Superior temporal gyrus (tissue), 1 donor: ENCODE results near the gene PDE2A.

Experiments
- DNase-seq: peaks from one replicate; pipeline ENCODE4 v3.0.0-alpha.2; 2016; ENCODE audit errors: extremely low spot score

PDE2A gene

GRCh38 chr11:72684236-72684912 lies 10.2 kb upstream of the PDE2A start:
- DNase-seq: peak; percentile 9

- DNase-seq: peak; percentile 81
Observed at GRCh38 chr11:72683782-72684200, 9.6 kb upstream of the PDE2A start.

- DNase-seq: no peak
Observed at GRCh38 chr11:72682858-72683243, 8.6 kb upstream of the PDE2A start.

DNA sequence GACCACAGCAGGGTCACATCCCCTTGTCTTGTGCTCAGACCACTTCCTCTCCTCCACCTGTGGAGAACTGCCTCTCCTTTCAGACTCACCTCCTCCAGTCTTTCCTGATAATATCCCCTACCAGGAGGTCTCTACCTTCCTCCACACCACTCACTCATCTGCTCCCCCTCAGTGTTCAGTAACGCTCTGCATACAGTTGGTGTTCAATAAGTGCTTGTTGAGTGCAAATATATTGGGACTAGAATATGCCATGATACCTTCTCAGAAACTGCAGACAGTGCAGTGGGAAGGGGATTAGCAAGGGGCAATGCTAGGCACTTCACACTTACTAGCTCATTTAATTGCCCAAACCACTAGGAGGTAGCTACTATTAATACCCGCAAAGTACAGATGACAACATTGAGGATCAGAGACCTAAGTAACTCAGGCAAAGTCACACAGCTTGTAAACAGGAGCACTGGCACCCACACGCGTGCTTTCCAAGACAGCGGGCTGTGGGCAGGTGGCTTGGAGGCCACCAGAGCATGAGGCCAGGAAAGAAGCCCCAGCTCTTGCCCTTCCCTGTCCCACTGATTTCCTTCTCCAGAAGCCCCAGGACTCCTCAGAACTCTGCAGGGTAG lies 8.1 kb upstream of the PDE2A start:
- peak; percentile 11 for DNase-seq

GRCh38 chr11:72681226-72682153 lies 7.3 kb upstream of the PDE2A start:
- peak; percentile 60 for DNase-seq

- no peak for DNase-seq
Observed at GRCh38 chr11:72680624-72681158, 6.5 kb upstream of the PDE2A start.

- no peak for DNase-seq
Observed at GRCh38 chr11:72679869-72680268, 5.6 kb upstream of the PDE2A start.

GRCh38 chr11:72678524-72678923 lies 4.3 kb upstream of the PDE2A start:
- no peak for DNase-seq

DNA sequence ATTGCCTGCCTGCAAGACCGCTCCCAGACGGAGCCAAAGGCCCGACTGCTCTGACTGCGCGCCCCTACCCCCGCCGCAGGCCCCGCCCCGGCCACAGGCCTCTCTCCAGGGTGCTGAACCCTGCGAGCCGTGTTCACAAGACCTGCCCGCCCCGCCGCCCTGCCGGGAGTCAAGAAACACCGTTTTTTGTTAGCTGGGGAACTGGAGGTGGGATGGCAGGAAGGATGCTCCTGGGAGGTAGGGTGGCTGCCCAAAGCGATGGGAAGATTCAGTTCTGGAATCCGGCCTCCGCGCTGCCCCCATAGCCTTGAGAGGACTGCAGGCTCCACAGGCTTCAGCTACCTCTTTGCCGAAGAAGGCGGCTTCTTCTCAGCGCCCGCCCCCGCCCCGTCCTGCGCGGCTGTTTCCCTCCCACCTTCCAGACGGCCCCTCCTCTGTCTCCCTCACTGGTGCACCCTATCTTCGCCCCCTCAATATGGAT lies 2.7 kb upstream of the PDE2A start:
- DNase-seq: no peak

DNA sequence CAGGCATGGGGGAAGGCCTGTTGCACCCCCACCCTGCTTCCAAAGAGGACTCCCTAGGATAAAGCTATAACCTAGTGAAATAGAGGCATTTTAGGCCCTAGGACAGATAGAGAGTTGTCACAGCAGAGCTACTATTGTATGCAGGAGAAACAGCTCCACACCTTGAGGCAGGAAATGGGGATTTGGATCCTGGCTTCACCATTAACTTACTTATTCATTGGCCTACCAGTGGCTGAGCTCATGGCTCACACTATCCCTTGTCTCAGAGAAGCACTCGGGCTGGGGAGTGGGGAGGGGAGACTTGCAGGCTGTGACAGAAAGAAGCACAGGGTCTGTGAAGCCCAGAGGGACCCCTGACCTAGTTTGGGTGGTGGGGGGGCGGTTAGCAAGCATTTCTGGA lies 999 bp upstream of the PDE2A start:
- DNase-seq: no peak

DNA sequence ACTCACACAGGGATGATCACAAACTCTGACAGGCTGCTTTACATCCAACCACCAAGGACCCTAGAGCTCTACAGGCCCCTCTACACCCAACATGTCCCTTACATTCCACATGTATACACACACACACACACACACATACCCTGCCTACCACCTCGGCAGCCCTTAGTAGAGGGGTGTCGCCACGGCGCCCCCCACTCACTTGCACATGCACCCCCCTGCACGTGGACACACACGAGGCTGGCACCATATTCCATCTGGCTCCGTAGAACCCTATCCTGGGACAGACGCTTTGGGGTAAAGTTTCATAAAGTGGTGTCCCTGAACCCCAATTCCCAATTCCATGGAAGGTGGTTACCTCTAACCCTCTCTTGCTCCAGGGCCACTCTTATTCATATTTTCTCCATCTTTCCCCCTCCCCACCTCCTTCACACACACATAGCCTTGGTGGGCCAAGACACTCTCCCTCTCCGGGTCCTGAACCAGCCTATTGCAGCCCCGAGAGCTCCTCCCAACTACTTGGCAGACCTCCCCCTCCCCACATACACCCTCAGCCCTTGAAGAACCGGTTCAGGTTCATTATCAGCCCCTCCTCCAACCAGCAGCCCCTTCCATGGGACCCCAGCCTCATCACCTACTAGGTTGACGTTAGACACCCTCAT lies 809 bp downstream of the PDE2A start:
- no peak for DNase-seq

- DNase-seq: no peak
Observed at GRCh38 chr11:72672597-72673238, 1.5 kb downstream of the PDE2A start.

- no peak for DNase-seq
Observed at GRCh38 chr11:72671152-72672099, 2.8 kb downstream of the PDE2A start.

- DNase-seq: no peak
Observed at GRCh38 chr11:72670041-72670440, 4.2 kb downstream of the PDE2A start.

DNA sequence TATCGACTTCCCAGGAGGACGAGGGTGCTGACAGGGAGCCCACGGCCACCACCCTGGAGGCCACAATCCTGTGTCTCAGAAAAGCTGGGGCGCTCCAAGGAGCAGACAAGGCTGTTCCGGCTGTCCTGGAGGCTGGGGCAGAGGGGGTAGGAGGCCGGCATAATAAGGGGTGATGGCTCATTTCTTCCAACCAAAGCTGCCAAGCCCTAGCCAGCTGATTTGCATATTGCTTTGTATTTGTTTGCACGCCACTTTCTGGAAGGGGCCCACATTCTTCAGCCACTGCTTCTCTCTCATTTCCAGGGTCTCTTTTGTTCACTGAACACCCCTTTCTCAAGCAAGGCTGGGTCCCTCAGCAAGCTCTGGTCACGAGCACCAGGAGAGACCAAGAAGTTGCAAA lies 4.7 kb downstream of the PDE2A start:
- DNase-seq: no peak

- no peak for DNase-seq
Observed at GRCh38 chr11:72668629-72669347, 5.4 kb downstream of the PDE2A start.

DNA sequence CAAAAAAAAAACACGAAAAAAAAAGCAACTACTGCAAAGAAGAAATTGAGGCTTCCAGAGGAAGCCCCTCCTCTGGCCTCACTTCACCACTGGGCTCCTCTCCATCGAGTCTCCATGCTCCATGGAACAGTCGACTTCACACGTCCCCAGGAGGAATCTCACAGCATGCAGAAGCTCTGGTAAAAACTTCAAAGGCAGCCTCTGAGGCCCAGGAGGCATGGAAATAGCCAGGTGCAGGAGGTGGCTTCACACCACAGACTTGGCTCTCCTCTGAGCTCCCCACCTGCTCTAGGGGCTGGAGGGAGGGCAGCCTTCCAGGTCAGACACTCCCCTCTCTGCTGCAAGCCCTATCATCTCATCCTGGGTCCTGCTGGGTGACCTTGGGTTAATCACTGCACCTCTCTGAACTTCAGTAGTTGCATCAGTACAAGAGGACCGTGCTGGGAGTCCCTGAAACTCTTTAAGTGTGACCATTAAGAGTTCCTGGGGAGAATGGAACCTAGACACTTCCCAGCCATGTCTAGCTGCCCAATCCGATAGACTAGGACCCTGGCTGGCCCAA lies 8.2 kb downstream of the PDE2A start:
- DNase-seq: no peak

GRCh38 chr11:72662036-72662435 lies 12.2 kb downstream of the PDE2A start:
- no peak for DNase-seq

DNA sequence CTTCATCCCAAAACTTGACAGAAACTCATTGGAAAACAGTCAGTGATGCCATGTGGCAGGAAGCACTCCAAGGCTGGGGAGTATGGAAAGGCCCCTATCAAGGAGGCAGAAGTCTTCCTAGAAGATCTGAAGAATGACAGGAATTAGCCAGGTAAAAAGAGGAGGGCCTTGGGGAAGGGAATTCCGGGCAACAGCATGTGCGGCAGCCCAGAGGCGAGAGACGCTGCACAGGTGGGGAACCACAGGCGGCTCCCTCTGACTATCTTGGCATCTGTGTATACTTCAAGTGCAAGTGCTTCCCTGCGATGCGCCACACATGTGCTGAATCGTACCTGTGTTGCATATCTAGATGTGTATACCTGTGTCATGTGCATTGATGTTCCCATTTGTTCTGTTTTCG lies 12.7 kb downstream of the PDE2A start:
- DNase-seq: no peak
